Ovary (tissue), 3 donors: ENCODE measurements around the gene NOB1.

Source experiments
- CTCF ChIP-seq, 3 donors: fragments of 450-650 bp in 2 of 3; fragments of 200-600 bp in 1 of 3; IDR thresholded peaks; one replicate each; pipeline versions ENCODE4 v1.5.1 to v1.8.0; 2016 to 2022; ENCODE audit warnings: antibody characterized with exemption in 3 of 3, mild to moderate bottlenecking in 1 of 3
- POLR2A ChIP-seq: fragments of 450-650 bp; IDR thresholded peaks from one replicate; pipeline ENCODE4 v1.6.1; 2017; ENCODE audit warnings: antibody characterized with exemption, mild to moderate bottlenecking, moderate library complexity
- donor health status: DM: no; HTN: no; CAD: no.

GRCh38 chr16:69698404-69698803, 56.3 kb downstream of the NOB1 start:
- TF ChIP-seq POLR2A (no peak), CTCF (IDR thresholded peaks at IDR 0.05) (no peak)
